OCI-LY1 (cell line): Measurements from ENCODE around the gene CDK9.

Experiments used
- CTCF ChIP-seq: fragments of 200-600 bp; sonication (generic), shearing (Covaris generic); IDR thresholded peaks from 2 replicates; pipeline ENCODE4 v1.5.1; 2017; ENCODE audit warnings: mild to moderate bottlenecking, antibody characterized with exemption, low read length, moderate library complexity, mixed read lengths
- EZH2 ChIP-seq: fragments of 200-600 bp; sonication (generic), shearing (Covaris generic); IDR thresholded peaks from 2 replicates; pipeline ENCODE4 v1.8.0; 2017; ENCODE audit warnings: borderline replicate concordance, mixed run types, mild to moderate bottlenecking, antibody characterized with exemption, low read length, moderate library complexity, mixed read lengths

GRCh38 chr9:127814619-127815511 is 29.0 kb downstream of the CDK9 start:
- TF ChIP-seq CTCF (no peak), EZH2 (no peak)
